ENCODE results near the gene TMEM131L.
A peak's percentile ranks its signal among the peaks of the same experiment; 100 is the strongest.
"Not testable (repeated sequence)": the region's sequence is repeated elsewhere in the genome, so short reads cannot be mapped to it uniquely, and the experiment has no call there.

Gene TMEM131L

GRCh38 chr4:153432965-153433753 lies 33.0 kb upstream of the TMEM131L start:
- H3K4me3 Mint-ChIP-seq, result peak overlapping the region; percentile 83
- peak overlapping the region; percentile 91 for H3K27ac Mint-ChIP-seq
- intact Hi-C loops (cut with micrococcal nuclease), result loop anchor here (1.0 to 10.0 kb wide), 7 partner anchors 17 to 312 kb away; partner anchors contain the start of gene MND1
- no peaks in the 10 kb centered on the region for H3K9me3 Mint-ChIP-seq
- peaks cover 59% of the 10 kb centered on the region for H3K27me3 Mint-ChIP-seq
- H3K36me3 Mint-ChIP-seq (ENCODE audit: low read depth), result no peaks in the 10 kb centered on the region
- H3K4me1 Mint-ChIP-seq (ENCODE audit: low read depth), result peaks cover 16% of the 10 kb centered on the region

- Mint-ChIP-seq H3K4me1 (ENCODE audit: low read depth) (peaks cover 17% of the 10 kb centered on the region), H3K36me3 (ENCODE audit: low read depth) (no peaks in the 10 kb centered on the region), H3K9me3 (no peaks in the 10 kb centered on the region), H3K27ac (peak overlapping the region; percentile 91), H3K27me3 (peaks cover 58% of the 10 kb centered on the region), H3K4me3 (peak overlapping the region; percentile 83)
- intact Hi-C loops (cut with micrococcal nuclease), result loop anchor here (1.0 to 10.0 kb wide), 7 partner anchors 17 to 311 kb away; partner anchors contain the start of gene MND1
These were observed 32.4 kb upstream of the TMEM131L start for GRCh38 chr4:153433754-153434105.

GRCh38 chr4:153434190-153434589 lies 32.0 kb upstream of the TMEM131L start:
- Mint-ChIP-seq H3K9me3 (no peaks in the 10 kb centered on the region), H3K4me1 (ENCODE audit: low read depth) (peaks cover 22% of the 10 kb centered on the region), H3K36me3 (ENCODE audit: low read depth) (no peaks in the 10 kb centered on the region), H3K27ac (no peak overlapping the region), H3K4me3 (no peak overlapping the region), H3K27me3 (peaks cover 59% of the 10 kb centered on the region)
- intact Hi-C loops (cut with micrococcal nuclease), result loop anchor here (5.0 to 10.0 kb wide), 3 partner anchors 88 to 311 kb away; no protein-coding TSS in a partner anchor

GRCh38 chr4:153438916-153439756 lies 27.0 kb upstream of the TMEM131L start:
- Mint-ChIP-seq H3K27ac (no peak overlapping the region), H3K9me3 (no peaks in the 10 kb centered on the region), H3K4me3 (no peak overlapping the region), H3K36me3 (ENCODE audit: low read depth) (no peaks in the 10 kb centered on the region), H3K4me1 (ENCODE audit: low read depth) (peaks cover 17% of the 10 kb centered on the region), H3K27me3 (peaks cover 70% of the 10 kb centered on the region)
- intact Hi-C loops (cut with micrococcal nuclease), result loop anchor here (10.0 kb wide), 2 partner anchors 206 to 306 kb away; no protein-coding TSS in a partner anchor

GRCh38 chr4:153439831-153440230 lies 26.3 kb upstream of the TMEM131L start:
- Mint-ChIP-seq H3K4me1 (ENCODE audit: low read depth) (peaks cover 14% of the 10 kb centered on the region), H3K27ac (no peak overlapping the region), H3K36me3 (ENCODE audit: low read depth) (no peaks in the 10 kb centered on the region), H3K4me3 (no peak overlapping the region), H3K9me3 (no peaks in the 10 kb centered on the region), H3K27me3 (peaks cover 71% of the 10 kb centered on the region)
- intact Hi-C loops (cut with micrococcal nuclease), result loop anchor here (10.0 kb wide), 2 partner anchors 205 to 305 kb away; no protein-coding TSS in a partner anchor

GRCh38 chr4:153440475-153440874 lies 25.7 kb upstream of the TMEM131L start:
- Mint-ChIP-seq H3K4me1 (ENCODE audit: low read depth) (peaks cover 14% of the 10 kb centered on the region), H3K9me3 (no peaks in the 10 kb centered on the region), H3K27ac (no peak overlapping the region), H3K4me3 (no peak overlapping the region), H3K27me3 (peaks cover 64% of the 10 kb centered on the region), H3K36me3 (ENCODE audit: low read depth) (no peaks in the 10 kb centered on the region)
- intact Hi-C loops (cut with micrococcal nuclease), result no loop called here

GRCh38 chr4:153447175-153447905 lies 18.8 kb upstream of the TMEM131L start:
- Mint-ChIP-seq H3K4me3 (no peak overlapping the region), H3K9me3 (no peaks in the 10 kb centered on the region), H3K27ac (no peak overlapping the region), H3K4me1 (ENCODE audit: low read depth) (peaks cover 19% of the 10 kb centered on the region), H3K36me3 (ENCODE audit: low read depth) (no peaks in the 10 kb centered on the region), H3K27me3 (peaks cover 38% of the 10 kb centered on the region)
- intact Hi-C loops (cut with micrococcal nuclease), result no loop called here

GRCh38 chr4:153448003-153448731 lies 18.0 kb upstream of the TMEM131L start:
- peaks cover 35% of the 10 kb centered on the region for H3K27me3 Mint-ChIP-seq
- H3K4me3 Mint-ChIP-seq, result no peak overlapping the region
- no peaks in the 10 kb centered on the region for H3K9me3 Mint-ChIP-seq
- no peak overlapping the region for H3K27ac Mint-ChIP-seq
- H3K4me1 Mint-ChIP-seq (ENCODE audit: low read depth), result peaks cover 27% of the 10 kb centered on the region
- intact Hi-C loops (cut with micrococcal nuclease), result no loop called here
- no peaks in the 10 kb centered on the region for H3K36me3 Mint-ChIP-seq (ENCODE audit: low read depth)

- Mint-ChIP-seq H3K4me3 (no peak overlapping the region), H3K27ac (no peak overlapping the region), H3K9me3 (no peaks in the 10 kb centered on the region), H3K27me3 (peaks cover 26% of the 10 kb centered on the region), H3K4me1 (ENCODE audit: low read depth) (peaks cover 37% of the 10 kb centered on the region), H3K36me3 (ENCODE audit: low read depth) (no peaks in the 10 kb centered on the region)
- intact Hi-C loops (cut with micrococcal nuclease), result no loop called here
These were observed 16.8 kb upstream of the TMEM131L start for GRCh38 chr4:153449338-153449737.

- no peak overlapping the region for H3K4me3 Mint-ChIP-seq
- no peaks in the 10 kb centered on the region for H3K36me3 Mint-ChIP-seq (ENCODE audit: low read depth)
- peaks cover 25% of the 10 kb centered on the region for H3K27me3 Mint-ChIP-seq
- peaks cover 37% of the 10 kb centered on the region for H3K4me1 Mint-ChIP-seq (ENCODE audit: low read depth)
- no peak overlapping the region for H3K27ac Mint-ChIP-seq
- no peaks in the 10 kb centered on the region for H3K9me3 Mint-ChIP-seq
- intact Hi-C loops (cut with micrococcal nuclease), result loop anchor here (1.0 kb wide), 1 partner anchor 17 kb away; no protein-coding TSS in a partner anchor
These were observed 15.6 kb upstream of the TMEM131L start for GRCh38 chr4:153450544-153450917.

GRCh38 chr4:153451145-153451544 lies 15.0 kb upstream of the TMEM131L start:
- Mint-ChIP-seq H3K27me3 (peaks cover 28% of the 10 kb centered on the region), H3K4me1 (ENCODE audit: low read depth) (peaks cover 37% of the 10 kb centered on the region)
- H3K36me3 Mint-ChIP-seq (ENCODE audit: low read depth); intact Hi-C loops (cut with micrococcal nuclease); H3K27ac Mint-ChIP-seq; H3K4me3 Mint-ChIP-seq; H3K9me3 Mint-ChIP-seq: not testable (repeated sequence)

- H3K4me3 Mint-ChIP-seq, result no peak overlapping the region
- H3K4me1 Mint-ChIP-seq (ENCODE audit: low read depth), result peaks cover 37% of the 10 kb centered on the region
- peaks cover 25% of the 10 kb centered on the region for H3K27me3 Mint-ChIP-seq
- no peaks in the 10 kb centered on the region for H3K36me3 Mint-ChIP-seq (ENCODE audit: low read depth)
- H3K9me3 Mint-ChIP-seq, result no peaks in the 10 kb centered on the region
- H3K27ac Mint-ChIP-seq, result no peak overlapping the region
- intact Hi-C loops (cut with micrococcal nuclease), result no loop called here
These were observed 14.1 kb upstream of the TMEM131L start for GRCh38 chr4:153451911-153452657.

All from dendritic cell treated with granulocyte-macrophage colony-stimulating factor and Interleukin-4, amounts not matched to agents 40 ng/mL and 50 ng/mL, for 4 days (primary cell).